Midbrain (tissue), 1 donor: Measurements from ENCODE around the gene PPEF1.
A peak's percentile ranks its signal among the peaks of the same experiment; 100 is the strongest.
"Not testable (repeated sequence)": the region's sequence is repeated elsewhere in the genome, so short reads cannot be mapped to it uniquely, and the experiment has no call there.

ENCODE experiments used
- DNase-seq: peaks from one replicate; lab custom pipeline; 2025; lab: John Stamatoyannopoulos, UW

Gene PPEF1

DNA sequence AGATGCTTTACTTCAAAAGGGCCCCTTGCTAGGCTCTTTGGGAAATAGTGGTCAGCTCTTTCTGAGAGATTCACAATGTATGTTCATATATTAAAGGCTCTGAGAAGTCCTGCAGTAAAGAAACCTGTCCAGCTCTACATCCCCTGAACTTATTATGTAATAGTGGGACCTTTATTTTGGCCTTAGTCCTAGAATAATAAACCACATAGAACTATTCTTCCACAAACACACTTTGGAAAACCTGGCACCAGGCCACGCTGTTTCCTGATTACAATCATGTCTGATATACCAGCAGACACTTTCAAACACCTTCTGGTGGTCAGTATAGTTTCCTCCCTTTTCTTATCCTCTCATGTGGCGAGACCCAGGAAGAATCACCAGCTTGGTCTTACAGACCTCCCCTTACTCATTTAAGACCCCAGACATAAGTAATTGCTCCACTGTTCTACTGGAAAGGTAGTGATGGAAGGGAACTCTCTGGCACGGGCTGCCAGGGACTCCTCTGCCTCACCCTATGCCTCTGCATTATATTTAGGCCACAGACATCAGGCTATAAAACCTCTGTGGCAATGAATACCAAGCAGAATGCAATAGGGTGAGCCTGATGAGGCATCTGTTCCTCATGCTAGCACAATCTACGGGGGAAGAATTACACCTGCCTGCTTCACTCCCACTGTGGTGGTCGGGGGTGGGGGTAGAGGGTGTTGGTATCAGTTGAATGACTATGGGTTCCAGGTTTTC lies 5.7 kb upstream of the PPEF1 start:
- DNase-seq: no peak

DNA sequence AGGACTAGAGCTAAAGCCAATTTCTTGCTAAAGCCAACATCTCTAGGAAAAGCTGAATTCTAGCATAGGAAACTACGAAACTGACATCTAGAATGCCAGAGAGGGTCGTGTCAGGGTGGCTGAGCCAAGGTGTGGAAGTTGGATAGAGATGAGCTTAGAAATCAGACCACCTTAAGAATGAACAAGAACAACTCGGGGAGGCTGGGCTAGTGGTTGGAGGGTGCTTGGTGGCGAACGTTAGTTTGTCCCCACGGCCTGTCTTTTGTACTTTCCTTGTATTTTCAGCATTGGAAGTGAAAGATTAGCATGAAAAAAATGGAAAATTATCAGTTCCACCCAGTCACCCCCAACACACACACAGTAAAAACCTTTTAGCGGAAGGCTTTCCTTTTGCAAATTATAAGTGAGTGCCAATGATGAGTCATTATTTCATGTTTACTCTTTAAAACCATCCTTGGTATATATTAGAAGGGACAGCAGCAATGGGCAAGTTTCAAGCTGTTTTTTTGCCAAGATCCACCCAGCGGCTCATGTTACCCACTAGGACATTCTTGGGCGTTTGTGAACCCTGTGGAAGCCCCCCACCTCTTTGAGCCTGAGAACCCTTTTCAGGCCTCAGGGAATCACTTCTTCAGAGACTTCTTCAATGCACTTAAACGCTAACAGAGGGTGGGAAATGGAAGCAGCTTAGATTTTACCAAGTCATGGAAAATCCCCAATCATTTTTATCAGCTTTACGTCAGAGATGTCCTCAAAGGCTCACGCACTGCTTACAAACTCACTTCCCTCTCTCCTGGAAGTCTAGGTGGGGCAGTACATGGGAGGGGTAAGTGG lies 4.9 kb upstream of the PPEF1 start:
- no peak for DNase-seq

DNA sequence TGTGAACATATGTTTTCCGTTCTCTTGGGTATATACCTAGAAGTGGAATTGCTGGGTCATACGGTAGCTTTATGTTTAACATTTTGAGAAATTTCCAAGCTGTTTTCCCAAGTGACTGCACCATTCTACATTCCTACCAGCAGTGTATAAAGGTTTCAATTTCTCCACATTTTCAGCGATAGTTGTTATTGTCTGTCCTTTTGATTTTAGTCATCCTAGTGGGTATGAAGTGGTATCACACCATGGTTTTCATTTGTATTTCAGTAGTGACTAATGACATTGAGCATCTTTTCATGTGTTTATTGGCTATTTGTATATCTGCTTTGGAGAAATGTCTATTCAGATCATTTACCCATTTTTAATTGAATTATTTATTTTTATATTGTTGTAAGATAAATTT lies 2.4 kb downstream of the PPEF1 start:
- no peak for DNase-seq

DNA sequence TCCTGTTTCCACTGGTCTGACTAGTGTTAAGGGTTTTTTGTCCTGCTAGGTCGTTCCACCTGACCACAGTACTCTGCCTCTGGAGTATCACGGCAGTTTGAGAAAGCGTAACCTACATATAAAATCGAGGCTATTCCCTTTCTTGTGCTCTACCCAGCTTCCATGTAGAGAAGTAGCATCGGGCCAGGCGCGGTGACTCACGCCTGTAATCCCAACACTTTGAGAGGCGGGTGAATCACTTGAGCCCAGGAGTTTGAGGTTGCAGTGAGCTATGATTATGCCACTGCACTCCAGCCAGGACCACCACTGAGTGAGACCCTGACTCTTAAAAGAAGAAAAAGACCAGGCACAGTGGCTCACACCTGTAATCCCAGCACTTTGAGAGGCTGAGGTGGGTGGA lies 7.5 kb downstream of the PPEF1 start:
- DNase-seq: no peak

DNA sequence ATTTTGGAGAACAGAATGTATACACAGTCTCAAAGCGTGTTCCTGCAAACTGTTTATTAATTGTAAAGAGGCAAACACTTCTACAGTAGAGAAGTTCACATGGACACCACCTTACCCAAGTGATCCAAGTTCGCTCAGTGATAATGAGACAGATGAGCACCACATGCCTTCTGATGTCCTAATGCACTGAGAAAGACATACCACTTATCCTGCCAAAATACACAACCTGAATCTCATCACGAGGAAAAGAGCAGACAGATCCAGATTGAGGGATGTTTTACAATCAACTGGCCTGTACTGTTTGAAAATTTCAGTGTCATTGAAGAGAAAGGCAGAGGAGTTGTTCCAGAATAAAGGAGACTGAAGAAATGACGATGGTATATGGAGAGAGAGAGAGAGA lies 12.4 kb downstream of the PPEF1 start:
- DNase-seq: no peak

DNA sequence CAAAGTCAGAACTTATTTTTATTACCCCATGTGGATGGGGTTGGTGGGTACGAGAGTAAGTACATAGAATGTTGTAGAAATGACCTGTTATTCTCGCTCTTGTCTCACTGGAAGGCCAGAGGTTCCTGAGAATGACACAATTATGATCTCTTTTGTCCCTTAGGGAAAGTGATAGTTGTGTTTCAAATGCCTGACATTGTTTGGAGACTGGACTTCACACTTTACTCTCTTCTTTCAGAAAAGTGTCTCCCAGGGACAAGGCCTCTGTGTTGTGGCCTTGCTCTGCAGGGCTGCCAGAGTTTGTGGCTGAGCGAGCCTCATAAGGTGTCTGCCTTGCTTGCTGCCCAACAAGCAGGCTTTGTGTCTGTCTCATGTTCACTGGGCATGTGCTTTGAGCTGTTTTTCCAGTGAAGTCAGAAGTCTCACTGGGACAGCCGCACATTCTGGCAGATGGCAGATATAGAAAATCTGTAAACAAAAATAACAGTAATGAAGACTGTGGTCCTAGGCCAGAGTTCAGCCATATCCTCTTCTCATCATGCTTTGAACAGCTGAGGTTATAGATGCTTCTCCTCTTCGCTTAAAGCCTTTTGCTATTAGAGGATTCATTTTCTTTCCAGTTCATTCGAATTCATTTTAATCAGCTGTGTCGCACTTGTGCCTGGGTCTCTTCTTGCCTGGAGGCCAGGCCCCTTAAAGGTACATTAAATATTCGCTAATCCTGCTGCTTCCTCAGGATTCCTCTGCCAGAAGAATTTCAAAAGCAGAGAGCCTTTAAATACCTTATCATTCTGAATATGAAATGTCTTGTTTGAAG lies 14.4 kb downstream of the PPEF1 start:
- peak; percentile 24 for DNase-seq

DNA sequence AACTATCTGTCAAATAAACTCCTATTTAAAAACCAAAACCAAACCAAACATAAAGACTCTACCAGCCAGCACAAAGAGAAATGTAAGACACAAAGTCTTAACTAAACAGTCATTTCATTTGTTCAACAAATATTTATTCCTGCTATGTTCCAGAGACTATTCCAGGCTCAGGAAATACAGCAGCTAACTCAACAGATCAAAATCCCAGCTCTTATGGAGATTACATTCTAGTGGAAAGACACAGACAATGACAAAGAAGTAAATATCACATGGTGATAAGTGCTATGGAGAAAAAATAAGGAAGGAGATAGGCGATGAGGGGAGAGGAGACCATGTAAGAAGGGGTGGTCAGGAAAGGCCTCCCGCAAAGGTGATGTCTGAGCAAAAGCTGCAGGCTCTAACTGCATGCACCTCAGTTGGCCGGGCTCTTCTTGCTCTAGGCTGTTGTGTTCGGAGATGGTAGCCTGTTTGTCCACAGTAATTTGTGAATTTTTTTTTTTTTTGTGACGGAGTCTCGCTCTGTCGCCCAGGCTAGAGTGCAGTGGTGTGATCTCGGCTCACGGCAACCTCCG lies 15.1 kb downstream of the PPEF1 start:
- no peak for DNase-seq

DNA sequence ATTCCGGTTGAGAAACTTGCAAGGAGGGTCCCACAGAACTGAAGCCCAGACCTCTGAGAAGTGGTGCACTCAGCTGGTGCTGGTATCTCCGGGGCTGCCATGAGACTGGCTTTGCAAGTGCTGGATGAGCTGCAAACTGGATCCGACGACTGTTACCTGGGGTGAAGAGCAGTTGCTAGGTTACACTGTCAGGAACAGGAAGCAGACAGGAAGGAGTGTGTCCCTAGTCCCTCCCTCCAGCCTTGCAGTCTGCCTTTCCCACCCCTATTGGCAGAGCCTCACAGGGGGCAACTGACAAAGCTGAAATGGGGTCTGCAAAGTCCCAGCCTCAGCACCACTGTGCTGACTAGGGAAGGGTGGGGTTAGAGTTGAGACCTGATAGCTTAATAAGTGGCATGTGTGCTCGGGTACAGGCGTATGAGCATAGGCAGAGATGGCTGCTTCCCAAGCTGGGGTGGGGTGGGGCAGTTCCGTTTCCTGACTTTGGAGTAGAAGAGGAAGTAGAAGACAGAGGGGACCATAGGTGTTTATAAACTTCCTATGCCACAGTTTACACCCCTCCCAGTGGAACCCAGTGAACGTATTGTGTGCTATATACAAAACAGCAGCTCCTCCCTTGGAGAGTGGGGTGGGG lies 18.0 kb downstream of the PPEF1 start:
- no peak for DNase-seq

DNA sequence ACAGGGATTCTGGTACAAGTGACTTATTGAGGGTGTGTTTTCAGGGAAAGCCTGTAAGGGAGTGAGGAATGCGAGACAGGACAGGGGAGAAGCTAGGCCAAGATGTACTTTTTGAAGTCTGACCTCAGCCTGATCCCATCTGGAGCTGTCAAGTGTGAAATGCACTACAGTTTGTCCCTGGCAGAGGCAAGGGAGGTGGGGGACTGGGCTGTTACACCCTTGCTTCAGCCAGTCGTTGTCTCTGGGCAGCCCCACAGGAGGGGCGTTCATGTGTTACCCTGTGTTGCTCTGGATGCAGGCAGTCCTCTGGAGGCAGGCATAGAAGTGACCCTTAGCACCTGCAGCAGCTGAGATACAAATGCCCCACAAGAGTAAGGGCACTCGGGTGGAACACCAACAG lies 25.8 kb downstream of the PPEF1 start:
- no peak for DNase-seq

DNA sequence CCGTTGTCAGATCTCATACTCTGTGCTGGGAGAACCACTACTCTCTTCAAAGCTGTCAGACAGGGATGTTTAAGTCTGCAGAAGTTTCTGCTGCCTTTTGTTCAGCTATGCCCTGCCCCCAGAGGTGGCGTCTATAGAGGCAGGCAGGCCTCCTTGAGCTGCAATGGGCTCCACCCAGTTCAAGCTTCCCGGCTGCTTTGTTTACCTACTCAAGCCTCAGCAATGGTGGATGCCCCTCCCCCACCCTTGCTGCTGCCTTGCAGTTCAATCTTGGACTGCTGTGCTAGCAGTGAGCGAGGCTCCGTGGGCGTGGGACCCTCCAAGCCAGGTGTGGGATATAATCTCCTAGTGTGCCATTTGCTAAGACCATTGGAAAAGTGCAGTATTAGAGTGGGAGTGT lies 32.2 kb downstream of the PPEF1 start:
- DNase-seq: not testable (repeated sequence)

DNA sequence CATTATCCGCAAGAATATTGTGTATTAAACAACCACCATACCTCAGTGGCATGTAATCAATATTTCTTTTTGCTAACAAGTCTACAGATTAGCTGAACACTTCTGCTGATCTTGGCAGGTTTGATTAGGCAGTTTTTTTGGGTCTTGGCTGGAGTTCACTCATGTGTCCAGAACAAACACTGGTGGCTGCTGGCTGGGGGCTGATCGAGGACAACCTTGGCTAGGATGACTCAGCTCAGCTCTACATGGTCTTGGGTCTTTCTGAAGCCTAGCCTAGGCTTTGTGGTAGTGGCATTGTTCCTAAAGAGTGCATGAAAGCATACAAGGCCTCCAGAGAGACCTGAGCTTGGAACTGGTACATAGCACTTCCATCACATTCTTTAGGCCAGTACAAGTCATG lies 41.1 kb downstream of the PPEF1 start:
- DNase-seq: no peak

DNA sequence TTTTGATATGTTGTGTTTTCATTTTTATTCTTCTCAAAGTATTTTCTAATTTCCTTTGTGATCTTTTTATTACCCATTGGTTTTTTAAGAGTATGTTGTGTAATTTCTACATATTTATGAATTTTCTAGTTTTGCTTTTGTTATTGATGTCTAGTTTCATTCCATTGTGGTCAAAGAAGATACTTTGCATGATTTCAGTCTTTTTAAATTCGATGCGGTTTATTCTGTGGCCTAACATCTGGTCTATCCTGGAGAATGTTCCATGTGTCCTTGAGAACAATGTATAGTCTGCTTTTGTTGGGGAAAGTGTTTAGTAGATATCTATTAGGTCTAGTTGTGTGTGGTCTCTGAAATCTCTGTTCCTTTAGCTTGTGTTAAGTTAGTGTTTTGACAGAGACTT lies 46.2 kb downstream of the PPEF1 start:
- no peak for DNase-seq

DNA sequence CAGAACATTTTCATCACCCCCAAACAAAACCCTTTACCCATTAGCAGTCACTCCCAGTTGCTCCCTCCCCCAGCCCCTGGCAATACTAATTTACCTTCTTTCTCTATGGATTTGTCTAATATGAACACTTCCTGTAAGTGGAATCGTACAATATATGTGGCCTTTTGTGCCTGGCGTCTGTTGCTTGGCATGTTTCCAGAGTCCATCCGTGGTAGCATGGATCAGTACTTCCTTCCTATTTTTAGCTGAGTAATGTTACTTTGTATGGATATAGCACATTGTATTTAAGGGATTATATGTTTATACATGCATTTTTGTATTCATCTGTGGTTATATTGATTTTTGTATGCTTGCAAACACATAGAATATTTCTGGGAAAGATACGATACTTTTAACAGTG lies 48.2 kb downstream of the PPEF1 start:
- no peak for DNase-seq

DNA sequence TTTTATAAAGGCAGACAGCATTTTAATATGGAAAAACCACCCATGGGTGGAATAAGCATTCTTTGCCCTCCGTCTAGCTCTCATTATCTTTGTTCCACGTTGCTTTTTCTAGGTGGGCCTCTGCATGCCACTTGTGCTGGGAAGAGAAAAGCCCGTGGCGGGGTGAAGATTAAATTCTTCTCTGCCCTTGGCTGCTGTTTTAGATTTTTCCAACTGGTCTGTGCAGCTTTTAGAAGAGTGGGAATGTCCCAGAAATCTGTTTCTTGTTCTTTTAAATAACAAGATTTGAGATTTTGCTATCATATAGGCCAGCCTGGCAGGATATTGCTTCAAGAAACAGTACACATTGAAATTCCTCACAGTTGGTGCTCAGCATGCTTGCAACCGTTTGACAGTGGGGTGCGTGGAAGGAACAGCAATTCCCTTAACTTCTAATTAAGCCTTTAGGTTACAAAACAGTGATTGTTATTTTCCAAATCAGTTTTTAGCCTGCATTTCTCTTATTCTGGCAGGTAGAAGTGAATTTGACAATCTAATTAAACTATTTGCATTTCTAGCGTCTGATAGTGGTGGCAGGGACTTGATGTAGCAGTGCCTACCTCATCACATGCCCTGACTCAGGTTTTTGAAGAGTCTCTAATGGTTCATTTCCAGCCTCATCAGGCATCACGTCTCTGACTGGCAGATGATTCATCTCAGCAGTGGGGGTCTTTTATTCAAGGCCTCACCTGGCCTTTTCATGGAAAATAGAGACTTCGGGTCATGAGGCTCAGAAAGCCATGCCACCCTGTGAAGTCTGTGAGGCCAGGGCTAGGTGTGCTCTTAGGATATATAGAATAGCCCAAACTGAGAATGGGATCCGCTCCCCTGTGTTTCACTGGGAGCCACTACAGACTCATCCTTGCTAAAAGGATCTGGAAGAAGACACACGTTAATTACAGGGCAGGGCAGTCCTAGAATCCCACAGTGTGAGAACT lies 50.8 kb downstream of the PPEF1 start:
- DNase-seq: no peak

DNA sequence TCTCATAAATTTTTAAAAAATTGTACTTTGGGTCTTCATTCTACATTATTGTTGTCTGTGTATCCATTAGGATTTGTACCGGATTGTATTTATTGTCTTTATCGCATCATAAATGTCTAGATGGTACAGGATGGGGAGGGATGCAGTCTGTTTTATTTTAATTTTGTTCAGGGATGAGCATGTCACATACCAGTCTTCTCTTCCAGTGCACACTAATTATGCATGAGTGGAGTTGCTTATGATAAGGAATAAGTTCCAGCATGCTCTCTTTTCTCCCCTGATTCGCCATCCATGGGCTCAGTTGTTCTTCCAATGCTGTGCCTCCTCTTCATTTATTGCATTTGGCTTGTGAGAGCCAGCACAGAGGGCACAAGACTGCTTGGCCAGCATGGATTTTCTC lies 54.3 kb downstream of the PPEF1 start:
- no peak for DNase-seq

DNA sequence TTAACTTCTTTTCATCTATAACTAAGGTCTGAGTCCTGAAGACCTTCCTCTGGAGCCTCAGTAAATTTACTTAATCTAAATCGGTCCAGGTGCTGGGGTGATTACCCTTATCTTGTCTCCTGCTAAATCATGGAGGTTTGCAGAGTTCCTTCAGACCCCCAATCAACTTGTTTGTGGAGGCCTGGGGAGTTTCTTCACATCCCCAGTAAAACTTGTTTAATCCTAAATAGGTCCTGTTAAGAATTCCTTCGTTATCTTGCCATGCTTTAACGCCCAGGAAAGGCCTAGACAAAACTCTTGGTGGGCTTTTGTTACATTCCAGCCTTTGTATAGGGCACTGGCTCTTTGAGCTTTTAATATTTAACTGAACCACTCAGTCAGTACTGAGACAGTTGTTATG lies 55.7 kb downstream of the PPEF1 start:
- not testable (repeated sequence) for DNase-seq

DNA sequence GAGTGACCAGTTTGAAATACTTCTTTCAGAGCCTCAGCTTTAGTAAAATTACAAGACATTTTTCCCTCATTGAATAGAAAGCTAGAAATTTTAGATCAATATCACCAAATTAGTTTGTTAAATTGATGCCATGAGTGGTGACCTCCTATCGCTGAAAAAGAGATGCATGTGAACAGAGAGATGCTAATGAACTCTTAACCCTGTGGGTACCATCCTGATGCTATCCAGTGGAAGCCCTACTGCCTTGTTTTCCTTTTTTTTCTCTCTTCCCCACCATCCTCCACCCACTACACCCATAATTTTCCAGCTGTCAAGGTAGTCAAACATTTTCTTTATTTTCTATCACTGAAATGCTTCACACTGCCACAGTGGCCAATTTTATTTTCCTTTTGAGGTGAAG lies 61.9 kb downstream of the PPEF1 start:
- no peak for DNase-seq

DNA sequence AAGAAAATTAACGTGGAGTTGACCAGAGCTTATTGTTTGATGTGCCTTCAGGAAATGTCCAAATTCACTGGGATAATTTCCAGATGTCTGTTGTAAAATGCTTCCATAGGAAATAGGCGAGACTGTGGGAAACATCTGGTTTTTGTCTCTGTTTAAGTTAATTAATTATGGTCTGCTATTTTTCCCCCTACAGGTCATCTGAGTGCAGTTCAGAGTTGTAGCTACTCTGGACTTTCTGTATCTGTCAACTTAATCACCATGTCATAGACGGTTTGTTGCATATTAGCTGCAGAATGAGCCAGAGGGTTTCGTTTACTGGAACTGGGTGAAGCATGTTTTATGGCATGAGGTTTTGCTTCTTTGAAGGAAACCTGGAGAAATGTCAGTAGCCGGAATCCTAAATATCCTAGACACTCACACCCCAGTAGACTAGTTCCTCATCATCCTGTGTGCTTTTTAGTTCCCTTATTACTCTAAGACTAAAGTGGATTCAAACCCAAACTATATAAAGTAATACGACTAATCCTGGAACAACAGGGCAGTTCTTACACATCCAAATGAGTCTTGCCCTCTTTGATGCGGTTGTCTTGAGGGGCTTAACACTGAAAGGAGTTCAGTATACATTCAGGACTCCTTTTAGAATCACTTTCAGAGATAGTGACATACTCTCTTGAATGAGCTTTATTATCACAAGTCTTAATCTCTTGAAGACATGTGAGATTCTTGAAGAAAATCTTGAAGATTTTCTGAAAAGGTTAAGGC lies 62.5 kb downstream of the PPEF1 start:
- DNase-seq: no peak

DNA sequence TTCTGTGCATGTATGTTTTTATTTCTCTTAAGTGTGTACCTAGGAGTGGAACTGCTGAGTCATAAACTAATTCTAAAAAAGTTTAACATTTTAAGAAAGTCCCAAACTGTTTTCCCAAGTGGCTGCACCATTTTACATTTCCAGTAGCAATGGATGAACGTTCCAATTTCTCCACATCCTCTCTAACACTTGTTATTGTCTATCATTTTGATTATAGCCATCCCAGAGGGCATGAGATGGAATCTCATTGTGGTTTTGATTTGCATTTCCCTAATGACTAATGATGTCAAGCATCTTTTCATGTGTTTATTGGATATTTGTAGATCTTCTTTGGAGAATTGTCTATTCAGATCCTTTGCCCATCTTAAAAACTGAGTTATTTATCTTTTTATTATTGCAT lies 82.5 kb downstream of the PPEF1 start:
- DNase-seq: no peak

DNA sequence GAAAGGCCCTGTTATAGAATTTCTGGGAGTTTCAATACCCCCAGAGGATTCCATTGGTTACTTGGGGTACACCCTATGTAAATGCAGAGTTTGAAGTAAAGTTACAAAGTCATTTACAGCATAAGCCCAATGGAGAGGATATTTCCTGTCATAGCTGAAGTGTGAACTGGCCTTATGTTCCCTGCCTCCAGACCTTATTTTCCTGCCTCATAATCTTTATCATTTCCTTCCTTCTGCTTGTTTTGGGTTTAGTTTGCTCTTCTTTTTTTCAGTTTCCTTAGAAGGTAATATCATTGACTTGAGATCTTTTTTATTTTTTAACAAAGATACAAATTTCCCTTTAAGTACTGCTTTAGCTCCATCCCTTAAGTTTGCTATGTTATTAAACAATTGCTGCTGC lies 85.4 kb downstream of the PPEF1 start:
- DNase-seq: no peak
